Measurements from ENCODE around the gene DUSP10. TPM values are rescaled to one million over a fixed set of nuclear protein-coding genes. Genes with fewer than 3 reads are reported as not detected.

DUSP10 gene
- total RNA-seq, 4 donors from 2014 or later: 1.6 to 7.2 (median 4.9) TPM

DNA sequence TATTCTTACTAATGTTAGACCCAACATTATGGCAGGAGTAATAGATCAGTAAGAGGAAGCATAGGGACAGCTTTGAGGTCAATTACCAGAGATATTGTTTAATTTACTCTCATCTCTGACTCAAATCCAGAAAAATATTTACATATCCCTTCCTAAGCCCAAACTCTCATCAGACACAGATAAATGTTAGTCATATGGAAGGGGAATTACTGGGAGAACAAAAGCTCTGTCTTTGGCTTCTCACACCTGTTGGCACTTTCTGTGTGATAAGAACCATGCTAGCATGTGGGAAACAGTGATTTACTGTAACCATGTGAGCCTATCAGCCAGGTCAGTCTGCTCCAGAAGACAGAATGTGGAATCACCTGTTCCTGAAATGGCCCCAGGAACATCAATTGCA, 72.4 kb downstream of the DUSP10 start:
- Histone ChIP-seq H3K4me1 (no peaks in the 10 kb centered on the region), H3K4me3 (no peak overlapping the region), H3K36me3 (no peaks in the 10 kb centered on the region), H3K27ac (no peak overlapping the region), H3K27me3 (no peaks in the 10 kb centered on the region), H3K9me3 (no peaks in the 10 kb centered on the region)
- in situ Hi-C loops (cut with MboI; ENCODE audit: low pct_ligation_motif_present in 1 of 4, low pct_unique_long_range_greater_than_20kb in 1 of 4, low sequenced_read_pairs in 3 of 4): no loop called here
- DNase-seq: no peak
- TF ChIP-seq POLR2AphosphoS5 (IDR thresholded peaks at IDR 0.05) (no peak), EP300 (IDR thresholded peaks at IDR 0.05; ENCODE audit: low read depth) (no peak), POLR2A (IDR thresholded peaks at IDR 0.05) (no peak)
- TF ChIP-seq, protein P1, sequence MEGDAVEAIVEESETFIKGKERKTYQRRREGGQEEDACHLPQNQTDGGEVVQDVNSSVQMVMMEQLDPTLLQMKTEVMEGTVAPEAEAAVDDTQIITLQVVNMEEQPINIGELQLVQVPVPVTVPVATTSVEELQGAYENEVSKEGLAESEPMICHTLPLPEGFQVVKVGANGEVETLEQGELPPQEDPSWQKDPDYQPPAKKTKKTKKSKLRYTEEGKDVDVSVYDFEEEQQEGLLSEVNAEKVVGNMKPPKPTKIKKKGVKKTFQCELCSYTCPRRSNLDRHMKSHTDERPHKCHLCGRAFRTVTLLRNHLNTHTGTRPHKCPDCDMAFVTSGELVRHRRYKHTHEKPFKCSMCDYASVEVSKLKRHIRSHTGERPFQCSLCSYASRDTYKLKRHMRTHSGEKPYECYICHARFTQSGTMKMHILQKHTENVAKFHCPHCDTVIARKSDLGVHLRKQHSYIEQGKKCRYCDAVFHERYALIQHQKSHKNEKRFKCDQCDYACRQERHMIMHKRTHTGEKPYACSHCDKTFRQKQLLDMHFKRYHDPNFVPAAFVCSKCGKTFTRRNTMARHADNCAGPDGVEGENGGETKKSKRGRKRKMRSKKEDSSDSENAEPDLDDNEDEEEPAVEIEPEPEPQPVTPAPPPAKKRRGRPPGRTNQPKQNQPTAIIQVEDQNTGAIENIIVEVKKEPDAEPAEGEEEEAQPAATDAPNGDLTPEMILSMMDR (IDR thresholded peaks at IDR 0.05): no peak
- intact Hi-C loops (cut with DNase I; ENCODE audit: low total_unique reads): no loop called here

DNA sequence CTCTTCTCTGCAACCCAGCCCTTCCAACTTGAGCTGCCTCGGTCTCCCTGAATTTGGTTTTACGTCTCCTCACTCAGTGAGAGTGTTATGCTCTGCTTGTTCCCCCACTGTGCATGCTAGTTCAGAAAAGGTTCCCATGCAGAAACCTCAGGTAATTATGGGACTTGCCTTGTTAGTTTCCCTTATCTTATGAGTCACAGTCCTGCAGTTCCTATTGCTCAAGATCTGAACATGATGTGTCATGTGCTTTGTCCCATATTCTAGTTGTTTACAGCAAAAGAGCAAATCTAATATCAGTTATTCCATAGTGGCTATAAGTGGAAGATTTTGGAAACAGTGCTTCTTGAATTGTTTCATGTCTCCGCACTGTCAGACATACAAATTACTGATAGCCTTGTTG, 74.4 kb downstream of the DUSP10 start:
- no peaks in the 10 kb centered on the region for H3K36me3 ChIP-seq
- 91 to 100% methylated on average over 2 to 3 of the region's 3 CpGs for WGBS, 2 donors (ENCODE audit: low coverage in 1 of 2)
- in situ Hi-C loops (cut with MboI; ENCODE audit: low pct_ligation_motif_present in 1 of 4, low pct_unique_long_range_greater_than_20kb in 1 of 4, low sequenced_read_pairs in 3 of 4) (no loop called here), intact Hi-C loops (cut with DNase I; ENCODE audit: low total_unique reads) (no loop called here)
- no peak overlapping the region for H3K27ac ChIP-seq
- no peaks in the 10 kb centered on the region for H3K9me3 ChIP-seq
- H3K4me3 ChIP-seq: no peak overlapping the region
- no peak for TF ChIP-seq EP300 (IDR thresholded peaks at IDR 0.05; ENCODE audit: low read depth)
- TF ChIP-seq POLR2A (IDR thresholded peaks at IDR 0.05): no peak
- TF ChIP-seq POLR2AphosphoS5 (IDR thresholded peaks at IDR 0.05): no peak
- TF ChIP-seq, protein P1 (IDR thresholded peaks at IDR 0.05): no peak
- no peaks in the 10 kb centered on the region for H3K27me3 ChIP-seq
- no peak for DNase-seq
- H3K4me1 ChIP-seq: no peaks in the 10 kb centered on the region

DNA sequence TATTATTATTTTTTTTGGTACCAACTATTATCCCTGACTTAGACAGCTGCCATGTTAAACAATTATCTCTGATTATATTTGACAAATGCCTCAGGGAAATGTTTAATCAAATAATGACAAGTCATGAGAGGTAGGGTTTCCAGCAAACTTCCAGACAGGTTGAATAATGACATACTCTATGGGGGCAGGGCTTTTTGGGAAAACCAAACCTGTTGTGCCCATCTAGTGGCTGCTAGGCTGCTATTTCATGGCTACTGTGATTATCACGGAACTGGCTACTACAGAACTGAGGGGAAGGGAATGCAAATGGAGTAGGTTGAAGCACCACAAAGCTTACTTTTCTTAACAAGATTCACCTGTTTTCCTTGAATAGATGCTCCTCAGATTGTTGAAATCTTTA, 77.6 kb downstream of the DUSP10 start:
- no peak overlapping the region for H3K4me3 ChIP-seq
- no peaks in the 10 kb centered on the region for H3K27me3 ChIP-seq
- TF ChIP-seq, protein P1 (IDR thresholded peaks at IDR 0.05): no peak
- no peak for TF ChIP-seq POLR2A (IDR thresholded peaks at IDR 0.05)
- no peak for TF ChIP-seq EP300 (IDR thresholded peaks at IDR 0.05; ENCODE audit: low read depth)
- no peak for TF ChIP-seq POLR2AphosphoS5 (IDR thresholded peaks at IDR 0.05)
- WGBS, 2 donors (ENCODE audit: low coverage in 1 of 2): 50 to 85% methylated on average over 1 of the region's 1 CpG
- no peaks in the 10 kb centered on the region for H3K9me3 ChIP-seq
- in situ Hi-C loops (cut with MboI; ENCODE audit: low pct_ligation_motif_present in 1 of 4, low pct_unique_long_range_greater_than_20kb in 1 of 4, low sequenced_read_pairs in 3 of 4) (no loop called here), intact Hi-C loops (cut with DNase I; ENCODE audit: low total_unique reads) (loop anchor here (2.0 kb wide), 1 partner anchor 73 kb away; no protein-coding TSS in a partner anchor)
- DNase-seq: no peak
- H3K27ac ChIP-seq: no peak overlapping the region
- no peaks in the 10 kb centered on the region for H3K36me3 ChIP-seq
- H3K4me1 ChIP-seq: no peaks in the 10 kb centered on the region

DNA sequence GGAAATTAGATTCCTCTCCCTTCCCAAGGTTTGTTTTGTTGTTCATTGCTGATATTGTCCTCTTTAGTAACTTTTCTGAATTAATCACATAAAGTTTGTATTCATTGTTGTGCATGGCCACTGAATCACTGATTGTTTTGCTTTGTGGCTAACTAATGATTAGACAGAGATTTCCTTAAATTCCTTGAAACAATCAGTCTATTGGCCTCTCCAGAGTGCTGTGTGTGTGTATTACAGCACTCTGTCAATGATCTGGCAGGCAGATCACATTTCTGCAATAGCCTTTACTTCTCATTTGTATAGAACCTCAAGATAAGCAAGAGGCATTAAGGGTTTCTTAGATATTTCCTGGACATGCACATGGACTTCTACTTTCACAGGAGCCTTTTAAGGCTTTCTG, 78.6 kb downstream of the DUSP10 start:
- Histone ChIP-seq H3K9me3 (no peaks in the 10 kb centered on the region), H3K27me3 (no peaks in the 10 kb centered on the region), H3K4me3 (no peak overlapping the region), H3K4me1 (no peaks in the 10 kb centered on the region), H3K36me3 (no peaks in the 10 kb centered on the region), H3K27ac (no peak overlapping the region)
- TF ChIP-seq POLR2AphosphoS5 (IDR thresholded peaks at IDR 0.05): no peak
- TF ChIP-seq EP300 (IDR thresholded peaks at IDR 0.05; ENCODE audit: low read depth): no peak
- TF ChIP-seq POLR2A (IDR thresholded peaks at IDR 0.05): no peak
- TF ChIP-seq, protein P1 (IDR thresholded peaks at IDR 0.05): no peak
- in situ Hi-C loops (cut with MboI; ENCODE audit: low pct_ligation_motif_present in 1 of 4, low pct_unique_long_range_greater_than_20kb in 1 of 4, low sequenced_read_pairs in 3 of 4): no loop called here
- no peak for DNase-seq
- intact Hi-C loops (cut with DNase I; ENCODE audit: low total_unique reads): no loop called here
